Progenitor cell of endocrine pancreas (in vitro differentiated cells): ENCODE results near the gene ACOXL. TPM values are rescaled to one million over a fixed set of nuclear protein-coding genes. Genes with fewer than 3 reads are reported as not detected.
A peak's percentile ranks its signal among the peaks of the same experiment; 100 is the strongest.

Experiments
- DNase-seq: peaks from one replicate; pipeline ENCODE4 v3.0.0; 2021; ENCODE audit warnings: low spot score; ENCODE audit not compliant: unreplicated experiment
- H3K27ac Mint-ChIP-seq: 2 replicates; pipeline ENCODE4 v1.8.0; 2021; ENCODE audit warnings: mild to moderate bottlenecking, moderate library complexity, mixed read lengths
- H3K27me3 Mint-ChIP-seq: 2 replicates; pipeline ENCODE4 v1.8.0; 2021; ENCODE audit warnings: mixed read lengths
- H3K36me3 Mint-ChIP-seq: 2 replicates; pipeline ENCODE4 v1.8.0; 2022; ENCODE audit warnings: mixed read lengths; ENCODE audit not compliant: insufficient read depth
- H3K4me1 Mint-ChIP-seq: 2 replicates; pipeline ENCODE4 v1.8.0; 2021; ENCODE audit warnings: low read depth, mixed read lengths
- H3K4me3 Mint-ChIP-seq: 2 replicates; pipeline ENCODE4 v1.8.0; 2021; ENCODE audit warnings: low read depth, mild to moderate bottlenecking, moderate library complexity, mixed read lengths
- H3K9me3 Mint-ChIP-seq: 2 replicates; pipeline ENCODE4 v1.8.0; 2021; ENCODE audit warnings: low read depth, mixed read lengths
- total RNA-seq: library from RNA; stranded (reverse); gene quantifications from 2 replicates; pipeline ENCODE4 v1.2.1, GENCODE V29; 2021
- TF ChIP-seq, protein P1 (sequence below): fragments of 200-600 bp; sonication (generic); IDR thresholded peaks from one replicate; pipeline ENCODE4 v1.5.0; 2021; ENCODE audit warnings: antibody characterized with exemption, mild to moderate bottlenecking; ENCODE audit not compliant: unreplicated experiment

ACOXL gene
- total RNA-seq, 1 donor from 2014 or later, result 0.19 TPM

DNA sequence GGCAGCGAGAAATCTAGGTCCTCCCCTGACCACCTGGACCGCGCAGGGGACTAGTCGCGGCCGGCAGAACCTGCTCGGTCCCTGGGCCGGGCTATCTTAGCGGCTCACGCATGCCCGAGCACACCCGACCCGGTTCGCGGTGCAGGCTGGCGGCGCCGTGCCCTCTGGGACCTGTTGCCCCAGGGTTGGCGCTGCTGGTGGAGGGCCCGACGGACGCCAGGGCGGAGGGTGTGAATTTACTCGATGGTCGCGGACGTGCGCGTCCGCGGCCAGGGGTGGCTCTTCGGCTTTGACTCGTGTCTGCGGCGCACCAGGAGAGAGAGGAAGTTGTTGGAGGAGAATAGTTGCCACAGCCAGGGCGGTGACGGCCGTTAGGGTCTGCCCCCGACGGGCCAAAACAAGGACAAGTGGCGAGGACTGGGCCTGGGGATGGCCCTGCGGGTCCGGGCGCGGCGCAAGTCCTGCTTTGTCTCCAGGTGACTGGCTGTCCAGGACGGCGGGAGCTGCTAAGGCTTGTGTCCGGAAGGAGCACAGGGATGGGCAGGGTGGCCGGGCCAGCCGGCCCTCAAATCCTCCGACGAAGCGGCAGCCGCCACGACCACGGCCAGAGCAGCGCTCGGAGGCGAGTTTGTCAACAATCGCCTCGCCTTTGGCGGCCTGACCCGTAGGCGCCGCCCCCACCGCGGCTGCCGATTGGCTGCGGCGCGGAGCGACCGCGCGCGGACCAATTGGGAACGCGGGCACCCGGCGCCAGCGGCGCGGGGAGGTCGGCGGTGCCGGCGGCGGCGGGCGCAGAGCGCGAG, 389.7 kb downstream of the ACOXL start:
- Mint-ChIP-seq H3K4me1 (peaks cover 34% of the 10 kb centered on the region), H3K36me3 (peaks cover 19% of the 10 kb centered on the region), H3K27ac (peak overlapping the region; percentile 97), H3K27me3 (peaks cover 30% of the 10 kb centered on the region), H3K9me3 (no peaks in the 10 kb centered on the region), H3K4me3 (peak overlapping the region; percentile 87)
- TF ChIP-seq, protein P1, sequence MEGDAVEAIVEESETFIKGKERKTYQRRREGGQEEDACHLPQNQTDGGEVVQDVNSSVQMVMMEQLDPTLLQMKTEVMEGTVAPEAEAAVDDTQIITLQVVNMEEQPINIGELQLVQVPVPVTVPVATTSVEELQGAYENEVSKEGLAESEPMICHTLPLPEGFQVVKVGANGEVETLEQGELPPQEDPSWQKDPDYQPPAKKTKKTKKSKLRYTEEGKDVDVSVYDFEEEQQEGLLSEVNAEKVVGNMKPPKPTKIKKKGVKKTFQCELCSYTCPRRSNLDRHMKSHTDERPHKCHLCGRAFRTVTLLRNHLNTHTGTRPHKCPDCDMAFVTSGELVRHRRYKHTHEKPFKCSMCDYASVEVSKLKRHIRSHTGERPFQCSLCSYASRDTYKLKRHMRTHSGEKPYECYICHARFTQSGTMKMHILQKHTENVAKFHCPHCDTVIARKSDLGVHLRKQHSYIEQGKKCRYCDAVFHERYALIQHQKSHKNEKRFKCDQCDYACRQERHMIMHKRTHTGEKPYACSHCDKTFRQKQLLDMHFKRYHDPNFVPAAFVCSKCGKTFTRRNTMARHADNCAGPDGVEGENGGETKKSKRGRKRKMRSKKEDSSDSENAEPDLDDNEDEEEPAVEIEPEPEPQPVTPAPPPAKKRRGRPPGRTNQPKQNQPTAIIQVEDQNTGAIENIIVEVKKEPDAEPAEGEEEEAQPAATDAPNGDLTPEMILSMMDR, result no peak
- peak; percentile 88 for DNase-seq

DNA sequence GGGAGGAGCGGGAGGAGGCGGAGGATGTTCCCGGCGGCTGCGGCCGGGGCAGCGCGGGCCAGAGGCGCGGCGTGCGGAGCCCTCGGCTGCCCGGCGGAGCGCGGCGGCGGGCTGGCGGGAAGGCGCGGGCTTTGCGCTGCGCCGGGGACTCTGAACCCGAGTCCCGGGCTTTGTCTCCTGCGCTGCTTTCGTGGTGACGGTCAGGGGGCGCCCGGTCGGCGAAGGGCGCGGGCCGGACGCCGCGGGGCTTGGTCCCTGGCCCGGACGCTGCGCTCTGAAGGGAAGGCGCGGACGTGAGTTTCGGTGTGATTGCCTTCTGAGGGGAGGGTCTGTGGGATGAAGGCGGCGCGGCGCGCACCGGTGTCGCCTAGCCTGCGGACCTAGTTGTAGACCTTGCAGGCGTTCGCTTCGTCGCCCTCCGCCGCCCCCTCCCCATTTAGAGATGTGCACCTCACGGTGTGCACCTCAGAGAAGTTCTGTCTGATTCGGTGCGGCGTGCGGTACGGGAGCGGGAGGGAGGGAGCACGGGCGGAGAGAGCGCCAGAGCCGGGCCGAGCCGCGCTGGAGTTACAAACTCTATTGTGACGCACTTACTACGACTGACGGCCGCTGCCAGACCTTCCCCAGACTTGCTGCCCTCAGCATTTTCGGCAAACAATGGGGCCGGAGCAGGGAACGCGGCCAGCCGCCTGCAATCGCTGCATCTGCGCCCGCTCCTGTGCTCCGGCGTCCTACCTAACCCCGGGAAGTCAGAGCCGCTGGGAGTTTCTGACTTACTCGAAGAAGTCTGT, 390.5 kb downstream of the ACOXL start:
- peaks cover 33% of the 10 kb centered on the region for H3K4me1 Mint-ChIP-seq
- peaks cover 19% of the 10 kb centered on the region for H3K36me3 Mint-ChIP-seq
- H3K27me3 Mint-ChIP-seq, result peaks cover 22% of the 10 kb centered on the region
- DNase-seq, result peak; percentile 57
- H3K9me3 Mint-ChIP-seq, result no peaks in the 10 kb centered on the region
- H3K27ac Mint-ChIP-seq, result peak overlapping the region; percentile 98
- peak overlapping the region; percentile 90 for H3K4me3 Mint-ChIP-seq
- TF ChIP-seq, protein P1, result no peak

DNA sequence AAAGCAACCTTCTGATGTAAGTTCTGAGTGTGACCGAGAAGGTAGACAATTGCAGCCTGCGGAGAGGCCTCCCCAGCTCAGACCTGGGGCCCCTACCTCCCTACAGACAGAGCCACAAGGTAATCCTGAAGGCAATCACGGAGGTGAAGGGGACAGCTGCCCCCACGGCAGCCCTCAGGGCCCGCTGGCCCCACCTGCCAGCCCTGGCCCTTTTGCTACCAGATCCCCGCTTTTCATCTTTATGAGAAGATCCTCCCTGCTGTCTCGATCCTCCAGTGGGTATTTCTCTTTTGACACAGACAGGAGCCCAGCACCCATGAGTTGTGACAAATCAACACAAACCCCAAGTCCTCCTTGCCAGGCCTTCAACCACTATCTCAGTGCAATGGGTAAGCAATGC, 391.4 kb downstream of the ACOXL start:
- Mint-ChIP-seq H3K9me3 (no peaks in the 10 kb centered on the region), H3K27ac (peak overlapping the region; percentile 88), H3K36me3 (peaks cover 26% of the 10 kb centered on the region), H3K4me3 (peak overlapping the region; percentile 90), H3K4me1 (peaks cover 26% of the 10 kb centered on the region), H3K27me3 (peaks cover 13% of the 10 kb centered on the region)
- DNase-seq, result no peak
- TF ChIP-seq, protein P1, result no peak

DNA sequence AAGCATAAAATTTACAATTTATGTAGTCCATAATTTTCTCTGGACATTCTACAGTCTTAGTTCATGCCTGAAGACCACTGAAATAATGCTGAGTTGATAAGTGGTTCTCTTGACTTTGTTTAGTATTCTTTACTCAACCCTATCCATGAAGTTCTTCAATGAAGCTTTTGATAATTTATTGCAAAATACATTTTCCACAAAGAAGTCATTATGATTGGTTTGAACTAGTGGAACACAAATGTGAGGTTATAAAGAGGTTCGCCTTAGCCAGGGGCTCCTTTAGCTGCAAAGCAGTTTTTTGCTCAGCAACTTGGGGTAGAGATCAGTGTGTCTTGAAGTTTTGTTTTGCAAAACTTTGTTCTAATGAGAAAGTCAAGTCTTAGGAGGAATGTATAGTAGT, 394.2 kb downstream of the ACOXL start:
- H3K27me3 Mint-ChIP-seq, result no peaks in the 10 kb centered on the region
- TF ChIP-seq, protein P1, result no peak
- no peak overlapping the region for H3K27ac Mint-ChIP-seq
- no peak overlapping the region for H3K4me3 Mint-ChIP-seq
- DNase-seq, result no peak
- H3K36me3 Mint-ChIP-seq, result peaks cover 46% of the 10 kb centered on the region
- peaks cover 19% of the 10 kb centered on the region for H3K4me1 Mint-ChIP-seq
- no peaks in the 10 kb centered on the region for H3K9me3 Mint-ChIP-seq

DNA sequence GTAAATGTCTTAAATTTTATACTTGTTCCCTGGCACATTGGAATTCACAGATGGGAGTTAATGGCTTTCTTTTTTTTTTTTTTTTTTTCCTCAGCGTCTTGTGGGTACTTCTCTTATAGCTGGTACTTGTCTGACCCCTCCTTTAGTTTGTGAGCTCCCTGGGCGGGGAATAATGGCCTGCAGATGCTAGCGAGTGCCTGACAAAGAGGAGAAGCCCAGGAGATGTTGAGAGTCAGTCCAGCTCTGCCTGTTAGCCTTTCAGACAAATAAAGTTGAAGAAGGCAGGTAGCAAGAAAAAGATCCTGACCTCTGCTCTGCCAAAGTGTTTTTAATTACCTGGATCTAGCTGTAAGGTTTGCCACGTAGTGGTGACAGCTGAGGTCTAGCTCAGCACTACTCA, 395.0 kb downstream of the ACOXL start:
- no peak for DNase-seq

More for the DNA sequence above, 395.0 kb downstream of the ACOXL start:
- Mint-ChIP-seq H3K4me1 (peaks cover 19% of the 10 kb centered on the region), H3K36me3 (peaks cover 49% of the 10 kb centered on the region), H3K27ac (no peak overlapping the region), H3K4me3 (no peak overlapping the region), H3K27me3 (no peaks in the 10 kb centered on the region), H3K9me3 (no peaks in the 10 kb centered on the region)
- TF ChIP-seq, protein P1, result no peak
